ENCODE measurements around the gene SCG5. TPM values are rescaled to one million over a fixed set of nuclear protein-coding genes. Genes with fewer than 3 reads are reported as not detected.

Gene SCG5
- total RNA-seq, 1 experiment from 2014 or later = 23.9 TPM

- no peak overlapping the region for H4K8ac ChIP-seq (replicated peaks; ENCODE audit: insufficient read length, low read depth, low read length)
- no peak overlapping the region for H3K23ac ChIP-seq (ENCODE audit: insufficient read length, low read depth, low read length)
- H3K79me1 ChIP-seq (ENCODE audit: insufficient read depth, low read depth, low read length, poor library complexity, severe bottlenecking) = no peaks in the 10 kb centered on the region
- no peak overlapping the region for H3K4me2 ChIP-seq (ENCODE audit: insufficient read depth, insufficient read length, low read length)
- no CpG with 5 or more reads among the region's 8 CpGs for WGBS (ENCODE audit: extremely low coverage, insufficient read length, low lambda C conversion rate)
- no peak overlapping the region for H2BK20ac ChIP-seq (ENCODE audit: low read depth, low read length, poor library complexity, severe bottlenecking)
- H2BK5ac ChIP-seq (ENCODE audit: insufficient read length, low read length) = no peak overlapping the region
- H2AK5ac ChIP-seq (ENCODE audit: insufficient read length, low read length) = no peak overlapping the region
- H3K4ac ChIP-seq (ENCODE audit: low read depth, low read length) = no peak overlapping the region
- no peaks in the 10 kb centered on the region for H3K9me3 ChIP-seq (ENCODE audit: control insufficient read depth, low read depth, low read length)
- Mint-ChIP-seq H3K27ac (no peak overlapping the region), H3K4me1 (peaks cover 4 to 6% of the 10 kb centered on the region in 2 experiments; a peak in 3 of 4 replicates), H3K4me3 (no peak overlapping the region), H3K9me3 (no peaks in the 10 kb centered on the region; a peak in 1 of 5 replicates), H3K27me3 (ENCODE audit: low read depth) (peaks cover 14% of the 10 kb centered on the region), H3K36me3 (ENCODE audit: insufficient read depth in 1 of 3, low read depth in 3 of 3) (no peaks in the 10 kb centered on the region; a peak in 1 of 7 replicates)
- H3K9ac ChIP-seq (ENCODE audit: extremely low read depth, insufficient read length, low read length) = no peak overlapping the region
- no peak overlapping the region for H4K91ac ChIP-seq (ENCODE audit: insufficient read length, low read depth, low read length)
- no peak overlapping the region for H2BK15ac ChIP-seq (ENCODE audit: low read depth, low read length)
- no peak overlapping the region for H2BK120ac ChIP-seq (ENCODE audit: low read depth, low read length, poor library complexity, severe bottlenecking)
- H4K5ac ChIP-seq (ENCODE audit: insufficient read length, low read depth, low read length) = no peak overlapping the region
- H3K4me1 ChIP-seq (ENCODE audit: insufficient read depth, low read length) = no peaks in the 10 kb centered on the region; the same call in 1 of the 2 replicates
- H3K18ac ChIP-seq (ENCODE audit: insufficient read length, low read depth, low read length) = no peak overlapping the region
- H3K27me3 ChIP-seq (ENCODE audit: insufficient read depth, low read length) = no peaks in the 10 kb centered on the region
- no peak overlapping the region for H3K56ac ChIP-seq (ENCODE audit: insufficient read length, low read depth, low read length)
- TF ChIP-seq, protein P1, sequence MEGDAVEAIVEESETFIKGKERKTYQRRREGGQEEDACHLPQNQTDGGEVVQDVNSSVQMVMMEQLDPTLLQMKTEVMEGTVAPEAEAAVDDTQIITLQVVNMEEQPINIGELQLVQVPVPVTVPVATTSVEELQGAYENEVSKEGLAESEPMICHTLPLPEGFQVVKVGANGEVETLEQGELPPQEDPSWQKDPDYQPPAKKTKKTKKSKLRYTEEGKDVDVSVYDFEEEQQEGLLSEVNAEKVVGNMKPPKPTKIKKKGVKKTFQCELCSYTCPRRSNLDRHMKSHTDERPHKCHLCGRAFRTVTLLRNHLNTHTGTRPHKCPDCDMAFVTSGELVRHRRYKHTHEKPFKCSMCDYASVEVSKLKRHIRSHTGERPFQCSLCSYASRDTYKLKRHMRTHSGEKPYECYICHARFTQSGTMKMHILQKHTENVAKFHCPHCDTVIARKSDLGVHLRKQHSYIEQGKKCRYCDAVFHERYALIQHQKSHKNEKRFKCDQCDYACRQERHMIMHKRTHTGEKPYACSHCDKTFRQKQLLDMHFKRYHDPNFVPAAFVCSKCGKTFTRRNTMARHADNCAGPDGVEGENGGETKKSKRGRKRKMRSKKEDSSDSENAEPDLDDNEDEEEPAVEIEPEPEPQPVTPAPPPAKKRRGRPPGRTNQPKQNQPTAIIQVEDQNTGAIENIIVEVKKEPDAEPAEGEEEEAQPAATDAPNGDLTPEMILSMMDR (conservative IDR thresholded peaks at IDR 0.05) = no peak
- no peak overlapping the region for H3T11ph ChIP-seq (ENCODE audit: low read length)
- no peak overlapping the region for H3K27ac ChIP-seq (ENCODE audit: insufficient read length, low read depth, low read length)
- no peaks in the 10 kb centered on the region for H4K20me1 ChIP-seq (ENCODE audit: control insufficient read depth, insufficient read depth, insufficient read length)
- DNase-seq = no peak
- no peaks in the 10 kb centered on the region for H3K79me2 ChIP-seq (ENCODE audit: insufficient read depth, low read length)
- H3K23me2 ChIP-seq (ENCODE audit: insufficient read length, low read depth, low read length, poor library complexity, severe bottlenecking) = no peaks in the 10 kb centered on the region
- no peak overlapping the region for H2BK12ac ChIP-seq (ENCODE audit: insufficient read length, low read depth, low read length)
- H3K14ac ChIP-seq (ENCODE audit: insufficient read depth, low read length) = no peak overlapping the region
- no peak overlapping the region for H2AFZ ChIP-seq (ENCODE audit: low read length)
These were observed 63.0 kb downstream of the SCG5 start for GRCh38 chr15:32704395-32704981.

Data from H9 (cell line).